GM23338 (cell line): Measurements from ENCODE around the gene LRMDA. TPM values are rescaled to one million over a fixed set of nuclear protein-coding genes. Genes with fewer than 3 reads are reported as not detected.

ENCODE experiments used
- ATAC-seq: fragments of 200-7000 bp; cut with Tn5 transposase; 3 replicates; pipeline ENCODE4 v1.9.1; 2020
- DNase-seq: peaks from one replicate; pipeline ENCODE4 v3.0.0-alpha.2; 2015; ENCODE audit warnings: low spot score
- H2AFZ ChIP-seq: fragments of 200-600 bp; sonication (generic); 2 replicates; pipeline ENCODE4 v1.8.0; 2016; ENCODE audit warnings: antibody characterized with exemption, mild to moderate bottlenecking, moderate library complexity
- H3F3A ChIP-seq: fragments of 200-600 bp; sonication (generic); replicated peaks from 2 replicates; pipeline ENCODE4 v1.8.0; 2017; ENCODE audit warnings: antibody characterized with exemption, mixed run types, low read depth
- H3K27ac ChIP-seq: fragments of 200-600 bp; sonication (generic); 2 replicates; pipeline ENCODE4 v1.6.1; 2016; ENCODE audit warnings: low read depth
- H3K27me3 ChIP-seq: fragments of 200-600 bp; sonication (generic); 2 replicates; pipeline ENCODE4 v1.8.0; 2016; ENCODE audit warnings: mild to moderate bottlenecking, mixed run types, moderate library complexity; ENCODE audit not compliant: insufficient read depth
- H3K36me3 ChIP-seq: fragments of 200-600 bp; sonication (generic); 2 replicates; pipeline ENCODE4 v1.8.0; 2016; ENCODE audit warnings: mild to moderate bottlenecking; ENCODE audit not compliant: insufficient read depth
- H3K4me1 ChIP-seq: fragments of 200-600 bp; sonication (generic); 2 replicates; pipeline ENCODE4 v1.8.0; 2016; ENCODE audit warnings: mild to moderate bottlenecking, moderate library complexity; ENCODE audit not compliant: insufficient read depth
- H3K4me2 ChIP-seq: fragments of 200-600 bp; sonication (generic); 2 replicates; pipeline ENCODE4 v1.7.1; 2017; ENCODE audit warnings: mixed run types
- H3K4me3 ChIP-seq: fragments of 200-600 bp; sonication (generic); 2 replicates; pipeline ENCODE4 v1.6.1; 2016; ENCODE audit warnings: mixed run types
- H3K79me2 ChIP-seq: fragments of 200-600 bp; sonication (generic); replicated peaks from 2 replicates; pipeline ENCODE4 v1.8.0; 2017; ENCODE audit warnings: mild to moderate bottlenecking; ENCODE audit not compliant: insufficient read depth
- H3K9me2 ChIP-seq: fragments of 200-600 bp; sonication (generic); 2 replicates; pipeline ENCODE4 v1.8.0; 2017; ENCODE audit not compliant: insufficient read depth
- H4K20me1 ChIP-seq: fragments of 200-600 bp; sonication (generic); replicated peaks from 2 replicates; pipeline ENCODE4 v1.8.0; 2017; ENCODE audit warnings: mild to moderate bottlenecking; ENCODE audit not compliant: insufficient read depth
- H3K27ac Mint-ChIP-seq: 2 replicates; pipeline ENCODE4 v1.8.0; 2020; ENCODE audit warnings: inconsistent platforms, mild to moderate bottlenecking, moderate library complexity, mixed read lengths
- H3K27me3 Mint-ChIP-seq: 3 replicates; pipeline ENCODE4 v1.8.0; 2022; ENCODE audit warnings: low read depth, mild to moderate bottlenecking, moderate library complexity, mixed read lengths, inconsistent platforms; ENCODE audit not compliant: insufficient read depth, poor library complexity
- H3K36me3 Mint-ChIP-seq: 3 replicates; pipeline ENCODE4 v1.8.0; 2021; ENCODE audit warnings: low read depth, mild to moderate bottlenecking, inconsistent platforms, moderate library complexity, mixed read lengths
- H3K4me1 Mint-ChIP-seq: 3 replicates; pipeline ENCODE4 v1.8.0; 2020; ENCODE audit warnings: mild to moderate bottlenecking, inconsistent platforms, mixed read lengths
- H3K4me3 Mint-ChIP-seq: 3 replicates; pipeline ENCODE4 v1.8.0; 2021; ENCODE audit warnings: moderate library complexity, mild to moderate bottlenecking, inconsistent platforms, mixed read lengths
- H3K9me3 Mint-ChIP-seq: 3 replicates; pipeline ENCODE4 v1.8.0; 2020; ENCODE audit warnings: moderate library complexity, mild to moderate bottlenecking, inconsistent platforms, mixed read lengths
- CREB1 ChIP-seq: fragments of 250-450 bp; sonication (Bioruptor Pico); IDR thresholded peaks from 2 replicates; pipeline ENCODE4 v1.5.0; 2020; ENCODE audit warnings: low read depth, mild to moderate bottlenecking, moderate library complexity
- CTCF ChIP-seq, 2 experiments: fragments of 200-600 bp in 1 of 2; sonication (generic) in 1 of 2; conservative IDR thresholded peaks; 2 replicates each; pipeline versions ENCODE4 v1.5.1 to v1.6.1; 2016 to 2017; ENCODE audit warnings: antibody characterized with exemption in 2 of 2, low read depth in 2 of 2, mild to moderate bottlenecking in 2 of 2, moderate library complexity in 1 of 2
- ETS1 ChIP-seq: IDR thresholded peaks from 2 replicates; pipeline ENCODE4 v1.6.1; 2016; ENCODE audit warnings: antibody characterized with exemption
- EZH2 ChIP-seq: fragments of 200-600 bp; sonication (generic); IDR thresholded peaks from one replicate; pipeline ENCODE4 v1.8.0; 2017; ENCODE audit warnings: antibody characterized with exemption, mild to moderate bottlenecking, low read depth; ENCODE audit not compliant: unreplicated experiment
- EZH2phosphoT487 ChIP-seq: fragments of 200-600 bp; sonication (generic); IDR thresholded peaks from one replicate; pipeline ENCODE4 v1.8.1; 2018; ENCODE audit warnings: antibody characterized with exemption; ENCODE audit not compliant: unreplicated experiment
- JUNB ChIP-seq: IDR thresholded peaks from one replicate; pipeline ENCODE4 v1.6.1; 2016; ENCODE audit warnings: antibody characterized with exemption; ENCODE audit not compliant: unreplicated experiment
- NANOG ChIP-seq: IDR thresholded peaks from 2 replicates; pipeline ENCODE4 v1.6.1; 2016; ENCODE audit warnings: antibody characterized with exemption, borderline replicate concordance
- POLR2AphosphoS5 ChIP-seq: IDR thresholded peaks from 2 replicates; pipeline ENCODE4 v1.6.1; 2016; ENCODE audit warnings: antibody characterized with exemption, low read depth
- REST ChIP-seq: IDR thresholded peaks from one replicate; pipeline ENCODE4 v1.6.1; 2018; ENCODE audit warnings: antibody characterized with exemption; ENCODE audit not compliant: unreplicated experiment
- STAT1 ChIP-seq: IDR thresholded peaks from one replicate; pipeline ENCODE4 v1.6.1; 2016; ENCODE audit warnings: antibody characterized with exemption; ENCODE audit not compliant: unreplicated experiment
- ZNF331 ChIP-seq: fragments of 250-450 bp; sonication (Bioruptor Pico); IDR thresholded peaks from 2 replicates; pipeline ENCODE4 v1.5.0; 2020; ENCODE audit warnings: low read depth, mild to moderate bottlenecking, moderate library complexity
- ZNF462 ChIP-seq: fragments of 250-450 bp; sonication (Bioruptor Pico); IDR thresholded peaks from 2 replicates; pipeline ENCODE4 v1.5.0; 2020; ENCODE audit warnings: mild to moderate bottlenecking, moderate library complexity
- polyA plus RNA-seq: library from polyadenylated mRNA; unstranded; fragments of >200 nt; fragmentation: Nextera tagmentation; extraction: Ambion mirVana; gene quantifications from 2 replicates; pipeline ENCODE4 v1.2.1, GENCODE V29; 2016
- total RNA-seq: library from RNA; depleted of rRNA; stranded (reverse); fragments of >200 nt; shearing (Covaris generic); gene quantifications from 2 replicates; pipeline ENCODE4 v1.2.3, GENCODE V29; 2014

LRMDA gene
- total and polyA plus RNA-seq, 2 experiments from 2014 or later, result 0.90 to 1.8 TPM

GRCh38 chr10:75677541-75677940, 246.1 kb downstream of the LRMDA start:
- Histone ChIP-seq H2AFZ (no peak overlapping the region), H3K36me3 (no peaks in the 10 kb centered on the region), H4K20me1 (no peaks in the 10 kb centered on the region), H3F3A (no peaks in the 10 kb centered on the region), H3K4me2 (no peak overlapping the region), H3K9me2 (peaks cover 7% of the 10 kb centered on the region; the same call in 1 of the 2 replicates), H3K4me3 (no peak overlapping the region), H3K27ac (no peak overlapping the region), H3K79me2 (no peaks in the 10 kb centered on the region), H3K27me3 (no peaks in the 10 kb centered on the region), H3K4me1 (no peaks in the 10 kb centered on the region)
- H3K27ac Mint-ChIP-seq, result no peak overlapping the region
- DNase-seq, result no peak
- H3K4me1 Mint-ChIP-seq, result no peaks in the 10 kb centered on the region
- no peaks in the 10 kb centered on the region for H3K9me3 Mint-ChIP-seq
- TF ChIP-seq EZH2phosphoT487, result no peak
- no peak for TF ChIP-seq CREB1
- TF ChIP-seq REST, result no peak
- no peak for TF ChIP-seq JUNB
- no peak for TF ChIP-seq POLR2AphosphoS5
- TF ChIP-seq CTCF (conservative IDR thresholded peaks at IDR 0.05; ENCODE audit: low read depth in 2 of 2), result no peak
- no peak for TF ChIP-seq EZH2
- no peak for TF ChIP-seq ETS1
- TF ChIP-seq ZNF462, result no peak
- no peak for TF ChIP-seq NANOG
- TF ChIP-seq STAT1, result no peak
- TF ChIP-seq ZNF331 (CRISPR knock-in tag), result no peak
- no peaks in the 10 kb centered on the region for H3K36me3 Mint-ChIP-seq
- no peak overlapping the region for H3K4me3 Mint-ChIP-seq
- no peaks in the 10 kb centered on the region for H3K27me3 Mint-ChIP-seq
- ATAC-seq, result no peak
